IMR-90 (cell line): ENCODE data around the gene KCNMB2. TPM values are rescaled to one million over a fixed set of nuclear protein-coding genes. Genes with fewer than 3 reads are reported as not detected.

ENCODE experiments used
- ATAC-seq: fragments of 200-7000 bp; cut with Tn5 transposase; 2 replicates; pipeline ENCODE4 v1.9.1; 2020; ENCODE audit warnings: low read depth, mild to moderate bottlenecking, moderate library complexity
- BruUV-seq: library from RNA; stranded (reverse); fragments of 400-500 nt; replicated peaks from 2 replicates; lab custom pipeline; 2021; lab: Mats Ljungman, UMichigan
- CTCF ChIA-PET: fragments of 300-600 bp; formaldehyde crosslinking; extraction: SDS; loops from one replicate; lab custom pipeline; 2021; ENCODE audit warnings: antibody characterized with exemption; lab: Yijun Ruan, JAX
- POLR2A ChIA-PET: fragments of 300-600 bp; sonication (Branson Sonifier 250); formaldehyde crosslinking; loops from one replicate; lab custom pipeline; 2022; ENCODE audit warnings: antibody characterized with exemption; ENCODE audit not compliant: unreplicated experiment; lab: Charles Lee
- DNase-seq: peaks from one replicate; pipeline ENCODE4 v3.0.0; 2013
- H2AFZ ChIP-seq: replicated peaks from 2 replicates; pipeline ENCODE3; 2013; ENCODE audit warnings: low read length, mild to moderate bottlenecking; ENCODE audit not compliant: poor library complexity
- H2AK5ac ChIP-seq: 2 replicates; pipeline ENCODE4 v1.6.1; 2013; ENCODE audit warnings: low read depth, low read length, inconsistent platforms
- H2AK9ac ChIP-seq: replicated peaks from 2 replicates; pipeline ENCODE3; 2013; ENCODE audit warnings: mild to moderate bottlenecking, low read depth, low read length, moderate library complexity; ENCODE audit not compliant: poor library complexity
- H2BK120ac ChIP-seq: 2 replicates; pipeline ENCODE4 v1.6.1; 2013; ENCODE audit warnings: low read depth, low read length, inconsistent platforms
- H2BK15ac ChIP-seq: 3 replicates; pipeline ENCODE4 v1.6.1; 2013; ENCODE audit warnings: low read depth, low read length, inconsistent platforms
- H2BK20ac ChIP-seq: 2 replicates; pipeline ENCODE4 v1.6.1; 2013; ENCODE audit warnings: low read depth, mild to moderate bottlenecking, inconsistent platforms, low read length, moderate library complexity
- H2BK5ac ChIP-seq: 2 replicates; pipeline ENCODE4 v1.6.1; 2013; ENCODE audit warnings: mild to moderate bottlenecking, low read depth, low read length, inconsistent platforms; ENCODE audit not compliant: poor library complexity, severe bottlenecking
- H3K14ac ChIP-seq: replicated peaks from 2 replicates; pipeline ENCODE4 v1.6.1; 2013; ENCODE audit warnings: low read depth, low read length, inconsistent platforms
- H3K18ac ChIP-seq: 2 replicates; pipeline ENCODE4 v1.6.1; 2013; ENCODE audit warnings: low read depth, low read length, control low read depth
- H3K23ac ChIP-seq: 2 replicates; pipeline ENCODE4 v1.6.1; 2013; ENCODE audit warnings: low read depth, low read length, inconsistent platforms
- H3K27ac ChIP-seq: 2 replicates; pipeline ENCODE4 v1.5.1; 2013; ENCODE audit warnings: mild to moderate bottlenecking, control low read depth, low read length; ENCODE audit not compliant: insufficient read depth
- H3K27me3 ChIP-seq: 2 replicates; pipeline ENCODE4 v1.6.1; 2013; ENCODE audit warnings: low read length; ENCODE audit not compliant: control insufficient read depth, insufficient read depth
- H3K36me3 ChIP-seq: 2 replicates; pipeline ENCODE4 v1.6.1; 2013; ENCODE audit warnings: low read length, mixed read lengths; ENCODE audit not compliant: control insufficient read depth, insufficient read depth
- H3K4ac ChIP-seq: 2 replicates; pipeline ENCODE4 v1.6.1; 2013; ENCODE audit warnings: low read depth, low read length, inconsistent platforms
- H3K4me1 ChIP-seq: 2 replicates; pipeline ENCODE4 v1.6.1; 2013; ENCODE audit warnings: low read length, mixed read lengths; ENCODE audit not compliant: control insufficient read depth, insufficient read depth
- H3K4me2 ChIP-seq: 2 replicates; pipeline ENCODE4 v1.6.1; 2013; ENCODE audit warnings: low read depth, mild to moderate bottlenecking, control low read depth, low read length, moderate library complexity
- H3K4me3 ChIP-seq: 2 replicates; pipeline ENCODE4 v1.5.1; 2013; ENCODE audit warnings: low read depth, mild to moderate bottlenecking, control low read depth, low read length, moderate library complexity; ENCODE audit not compliant: insufficient read depth
- H3K56ac ChIP-seq: 2 replicates; pipeline ENCODE4 v1.6.1; 2013; ENCODE audit warnings: low read length, inconsistent platforms; ENCODE audit not compliant: insufficient read depth; ENCODE audit errors: extremely low read depth
- H3K79me1 ChIP-seq, 2 experiments: 2 replicates each; pipeline ENCODE4 v1.6.1; 2013; ENCODE audit warnings: low read length in 2 of 2, inconsistent platforms in 1 of 2, low read depth in 1 of 2
- H3K9ac ChIP-seq: 2 replicates; pipeline ENCODE4 v1.6.1; 2013; ENCODE audit warnings: low read depth, low read length, control low read depth
- H3K9me1 ChIP-seq: 2 replicates; pipeline ENCODE4 v1.6.1; 2013; ENCODE audit warnings: low read length, inconsistent platforms; ENCODE audit not compliant: insufficient read depth
- H3K9me3 ChIP-seq: 2 replicates; pipeline ENCODE4 v1.6.1; 2013; ENCODE audit warnings: low read length; ENCODE audit not compliant: control insufficient read depth, insufficient read depth
- H4K20me1 ChIP-seq: 2 replicates; pipeline ENCODE4 v1.6.1; 2013; ENCODE audit warnings: low read length, inconsistent platforms; ENCODE audit not compliant: insufficient read depth
- H4K5ac ChIP-seq: 2 replicates; pipeline ENCODE4 v1.6.1; 2013; ENCODE audit warnings: mild to moderate bottlenecking, low read depth, low read length, control low read depth
- H4K8ac ChIP-seq, 2 experiments: 2 replicates each; pipeline ENCODE4 v1.6.1; 2013; ENCODE audit warnings: low read depth in 2 of 2, low read length in 2 of 2, control low read depth in 1 of 2, inconsistent platforms in 1 of 2
- H4K91ac ChIP-seq: 2 replicates; pipeline ENCODE4 v1.6.1; 2013; ENCODE audit warnings: low read depth, low read length, inconsistent platforms; ENCODE audit not compliant: insufficient read depth
- POLR2A ChIP-seq: IDR thresholded peaks from 2 replicates; pipeline ENCODE4 v1.6.1; 2012; ENCODE audit warnings: mild to moderate bottlenecking, low read depth, low read length
- RFX5 ChIP-seq: IDR thresholded peaks from 2 replicates; pipeline ENCODE4 v1.8.0; 2012; ENCODE audit warnings: low read depth, mild to moderate bottlenecking, low read length, moderate library complexity
- WGBS, 2 experiments: methylation state at CpG; one replicate each; pipeline versions ENCODE4 v1.1.5 to v1.1.7; 2013; ENCODE audit warnings: missing lambda C conversion rate in 2 of 2; ENCODE audit not compliant: insufficient read length in 1 of 2; ENCODE audit errors: extremely low coverage in 2 of 2; 5-methylcytosine and 5-hydroxymethylcytosine counted together
- dilution Hi-C: fragments of 300-500 bp; cut with HindIII; formaldehyde crosslinking; loops from one replicate; pipeline ENCODE4 v1.14.3; 2018; ENCODE audit warnings: low sequenced_read_pairs; ENCODE audit not compliant: unreplicated experiment
- in situ Hi-C: fragments of 300-500 bp; cut with MboI; formaldehyde crosslinking; loops from 3 replicates; pipeline ENCODE4 v1.14.3; 2019; ENCODE audit warnings: low sequenced_read_pairs, inconsistent platforms, mixed read lengths
- intact Hi-C: fragments of 100-400 bp; cut with micrococcal nuclease; formaldehyde crosslinking; loops from 2 replicates; pipeline ENCODE4 v1.10.0; 2022
- polyA plus RNA-seq, 3 experiments: library from polyadenylated mRNA; depleted of rRNA; stranded (reverse); fragments of >200 nt; gene quantifications; 2 replicates each; pipeline ENCODE4 v1.2.3, GENCODE V29; 2012; ENCODE audit warnings: low replicate concordance in 1 of 3
- total RNA-seq: library from RNA; depleted of rRNA; stranded (reverse); fragments of >200 nt; gene quantifications from 2 replicates; pipeline ENCODE4 v1.2.3, GENCODE V29; 2012

The KCNMB2 gene
- total and polyA plus RNA-seq, 2 of the 4 experiments (the other 2 are of a cell fraction), result not detected

DNA sequence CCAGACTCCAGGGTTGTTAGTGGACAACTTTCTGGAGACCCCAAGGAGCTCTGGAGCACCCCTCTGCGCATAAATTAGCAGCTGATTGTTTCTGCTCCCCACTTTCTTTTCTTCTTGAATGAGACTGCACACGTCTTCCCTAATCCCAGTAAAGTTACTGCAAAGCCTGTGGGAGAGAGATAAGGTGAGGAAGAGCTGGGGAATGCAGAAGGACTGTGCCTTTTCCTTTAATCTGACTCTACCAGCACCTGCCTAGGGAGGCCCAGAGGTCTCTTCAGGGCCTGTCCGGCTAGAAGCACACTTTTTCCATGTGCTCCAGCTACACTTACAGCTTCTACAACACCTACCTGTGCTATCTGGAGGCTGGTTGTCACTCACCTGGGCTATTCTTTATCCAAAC is 143.8 kb downstream of the KCNMB2 start:
- Histone ChIP-seq H2BK5ac (no peak overlapping the region), H3K9ac (no peak overlapping the region), H4K91ac (no peak overlapping the region), H3K36me3 (no peaks in the 10 kb centered on the region), H3K27ac (no peak overlapping the region), H3K4me1 (no peaks in the 10 kb centered on the region), H2AFZ (no peak overlapping the region), H2AK5ac (no peak overlapping the region), H3K79me1 (no peaks in the 10 kb centered on the region), H3K23ac (no peak overlapping the region), H2BK20ac (no peak overlapping the region), H3K14ac (no peak overlapping the region), H2BK15ac (no peak overlapping the region), H3K9me1 (no peaks in the 10 kb centered on the region), H2BK120ac (no peak overlapping the region), H4K5ac (no peak overlapping the region), H4K20me1 (no peaks in the 10 kb centered on the region), H2AK9ac (no peak overlapping the region), H3K9me3 (no peaks in the 10 kb centered on the region), H3K4ac (no peak overlapping the region), H3K4me3 (no peak overlapping the region), H3K18ac (no peak overlapping the region), H4K8ac (no peak overlapping the region), H3K56ac (no peak overlapping the region), H3K27me3 (peaks cover 3% of the 10 kb centered on the region; the same call in 1 of the 2 replicates), H3K4me2 (no peak overlapping the region)
- dilution Hi-C loops, result no loop called here
- no TSS peak for BruUV-seq
- no CpG with 5 or more reads among the region's 3 CpGs for WGBS, 2 experiments
- intact Hi-C loops, result no loop called here
- POLR2A ChIA-PET, result no interaction called here
- TF ChIP-seq RFX5 (no peak), POLR2A (no peak)
- ATAC-seq (no peak), DNase-seq (no peak)
- in situ Hi-C loops, result no loop called here
- CTCF ChIA-PET, result no interaction called here
